HG03025 (cell line): ENCODE data around the gene AAK1.

Experiments used
- ATAC-seq: cut with Tn5 transposase; IDR thresholded peaks from one replicate; pipeline ENCODE4 v1.9.1; 2021; ENCODE audit warnings: mild to moderate bottlenecking, moderate library complexity; ENCODE audit not compliant: unreplicated experiment, low FRiP score

AAK1 gene

DNA sequence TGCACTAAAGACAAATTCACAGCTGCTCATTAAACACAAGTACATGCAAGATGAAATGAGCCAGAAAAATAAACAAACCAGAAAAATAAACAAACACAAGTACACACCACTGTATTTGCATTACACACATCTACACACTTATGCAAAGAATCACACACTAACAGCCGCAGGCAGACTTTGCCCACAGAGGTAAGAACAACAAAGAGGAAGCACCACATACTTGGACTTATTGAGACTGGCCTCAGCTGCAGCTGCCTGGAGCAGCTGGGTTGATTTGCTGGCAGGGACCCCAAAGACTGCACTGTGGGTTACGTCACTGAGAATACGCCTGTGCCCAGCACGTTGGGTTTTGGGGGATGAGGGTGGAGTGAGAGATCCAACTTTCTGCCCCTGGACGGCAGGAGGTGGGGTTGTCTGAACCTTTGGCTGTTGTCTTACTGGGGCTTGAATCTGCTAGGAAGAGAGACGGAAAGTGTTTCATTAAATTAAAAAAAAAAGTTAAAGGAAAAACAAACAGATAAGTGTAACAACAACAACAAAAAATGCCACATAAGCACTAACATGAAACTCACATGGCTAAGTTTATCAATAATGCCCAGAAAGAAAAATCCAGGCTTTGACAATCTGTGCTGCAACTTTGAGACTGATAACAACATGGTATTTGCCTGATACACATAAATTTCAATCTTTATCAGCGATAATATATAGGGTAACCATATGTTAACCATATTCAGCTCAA lies 134.4 kb downstream of the AAK1 start:
- no peak for ATAC-seq

DNA sequence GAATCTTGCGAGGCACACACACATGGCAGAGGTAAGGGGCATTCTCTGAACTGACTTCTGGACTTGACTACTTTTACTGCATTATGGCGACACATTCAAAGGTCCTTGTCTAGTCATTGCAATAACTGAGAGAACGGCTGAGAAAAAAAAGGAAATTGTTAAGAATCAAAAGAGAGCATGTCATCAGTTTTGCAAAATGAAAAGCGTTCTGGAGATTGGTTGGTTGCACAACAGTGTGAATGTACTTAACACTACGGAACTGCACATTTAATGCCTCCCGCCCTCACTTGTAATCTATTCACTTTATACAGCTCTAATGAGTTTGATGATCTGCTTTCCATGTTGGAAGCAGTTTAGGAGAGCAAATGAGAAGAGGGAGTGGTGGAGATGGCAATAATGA lies 137.8 kb downstream of the AAK1 start:
- ATAC-seq, result no peak

DNA sequence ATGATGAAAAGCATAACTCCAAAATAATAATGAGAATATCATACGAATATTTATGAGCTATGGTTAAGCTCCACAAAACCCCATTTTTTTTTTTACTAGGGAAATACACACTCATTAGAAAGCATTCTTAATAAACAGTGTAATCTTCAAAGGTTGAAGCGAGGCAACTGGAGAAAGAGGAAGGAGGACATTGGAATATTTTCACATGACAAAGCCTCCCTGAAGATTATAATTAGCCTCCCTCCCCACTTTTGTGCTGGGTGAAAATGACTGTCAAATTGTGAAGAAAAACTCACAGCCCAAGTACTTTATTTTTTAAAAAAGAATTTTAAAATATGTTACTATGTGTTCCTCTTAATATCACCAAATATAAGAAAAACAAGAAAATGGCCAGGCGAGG lies 142.2 kb downstream of the AAK1 start:
- no peak for ATAC-seq

DNA sequence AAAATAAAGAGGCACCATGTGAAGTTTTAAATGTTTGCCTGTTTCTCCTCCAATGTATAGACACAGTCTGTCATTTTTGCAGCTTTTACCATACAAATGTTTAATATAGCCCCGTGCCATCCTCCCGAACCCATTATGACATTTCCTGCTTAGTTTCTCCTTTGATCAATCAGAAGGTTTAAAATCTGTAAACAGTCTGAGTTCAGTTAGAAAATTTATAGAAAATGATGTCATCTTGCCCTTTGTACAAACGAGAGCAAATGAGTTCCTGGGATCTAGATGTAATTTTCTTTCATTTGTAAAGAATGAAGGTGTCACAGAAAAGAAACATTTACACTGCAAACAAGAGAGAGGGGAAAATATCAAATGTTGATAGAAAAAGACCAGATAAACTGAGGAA lies 143.6 kb downstream of the AAK1 start:
- ATAC-seq, result no peak

DNA sequence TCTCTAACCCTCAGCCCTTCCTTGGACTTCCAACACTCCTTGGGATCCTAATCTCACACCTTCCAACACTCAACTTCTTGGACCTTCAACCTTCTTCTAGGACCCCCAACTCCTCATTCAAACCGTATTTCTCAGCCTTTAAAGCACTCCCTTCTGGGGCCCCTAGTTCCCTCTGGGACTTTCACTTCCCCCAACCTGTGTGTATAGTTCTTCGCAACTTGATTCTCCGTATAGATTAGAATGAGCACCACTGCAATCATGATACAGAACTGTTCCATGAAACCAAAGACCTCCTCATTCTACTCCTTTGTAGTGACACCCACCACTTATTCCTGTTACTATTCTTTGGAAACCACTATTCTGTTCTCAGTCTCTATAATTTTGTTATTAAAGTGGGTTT lies 144.3 kb downstream of the AAK1 start:
- ATAC-seq, result no peak

DNA sequence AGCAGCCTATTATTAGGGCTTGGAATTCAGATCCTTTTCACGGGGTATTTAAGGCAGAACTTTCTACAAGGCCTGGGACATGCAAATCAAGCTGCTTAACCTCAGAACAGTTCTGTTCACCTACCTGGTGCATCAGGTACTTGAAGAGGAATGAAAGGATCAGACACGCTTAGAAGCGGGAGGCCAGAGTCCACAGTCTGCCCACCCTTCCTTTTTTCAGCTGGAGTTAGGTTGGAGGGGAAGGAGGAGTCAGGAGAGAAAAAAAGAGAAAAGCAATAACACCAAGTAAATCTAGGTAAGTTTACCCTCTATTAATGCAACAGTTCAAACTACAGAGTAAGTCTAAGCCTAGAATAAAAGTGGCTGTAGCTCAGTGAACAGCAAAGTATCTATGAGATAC lies 147.7 kb downstream of the AAK1 start:
- no peak for ATAC-seq

DNA sequence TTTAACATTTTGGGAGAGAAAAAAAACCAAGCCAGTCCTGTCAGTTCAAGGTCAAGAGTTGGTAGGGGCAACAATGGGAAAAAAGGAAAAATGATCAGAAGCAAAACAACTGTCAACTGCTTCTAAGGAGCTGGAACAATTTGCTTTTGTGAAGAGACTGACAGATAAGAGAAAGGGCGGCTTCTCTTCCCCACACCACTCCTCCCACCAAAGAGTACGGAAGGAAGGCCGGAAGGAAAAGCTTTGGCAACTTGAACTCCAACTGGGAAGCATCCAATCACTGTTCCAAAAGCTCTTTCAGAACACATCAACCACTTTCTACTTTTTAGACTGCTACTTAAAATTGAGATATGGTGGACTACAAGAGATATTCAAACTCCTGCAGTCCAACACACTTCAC lies 148.5 kb downstream of the AAK1 start:
- no peak for ATAC-seq

DNA sequence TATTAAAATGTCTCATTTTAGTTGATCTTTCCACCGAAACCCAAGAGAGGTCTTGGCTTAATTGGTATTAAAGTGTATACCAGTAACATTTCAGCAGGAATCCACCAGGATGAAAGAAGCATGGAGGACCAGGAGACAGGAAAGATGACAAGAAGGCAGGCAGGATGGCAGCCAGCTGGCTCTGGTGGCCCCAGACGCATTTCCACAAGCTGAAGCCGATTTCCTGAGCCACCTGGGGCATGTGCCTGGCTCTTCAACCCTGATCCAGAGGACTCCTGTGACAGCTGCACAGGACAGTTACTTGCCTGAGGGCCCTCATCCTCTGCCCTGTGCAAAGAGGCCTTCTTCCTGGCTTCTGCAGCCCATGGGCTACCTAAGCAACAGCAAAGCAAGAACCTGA lies 149.4 kb downstream of the AAK1 start:
- no peak for ATAC-seq

DNA sequence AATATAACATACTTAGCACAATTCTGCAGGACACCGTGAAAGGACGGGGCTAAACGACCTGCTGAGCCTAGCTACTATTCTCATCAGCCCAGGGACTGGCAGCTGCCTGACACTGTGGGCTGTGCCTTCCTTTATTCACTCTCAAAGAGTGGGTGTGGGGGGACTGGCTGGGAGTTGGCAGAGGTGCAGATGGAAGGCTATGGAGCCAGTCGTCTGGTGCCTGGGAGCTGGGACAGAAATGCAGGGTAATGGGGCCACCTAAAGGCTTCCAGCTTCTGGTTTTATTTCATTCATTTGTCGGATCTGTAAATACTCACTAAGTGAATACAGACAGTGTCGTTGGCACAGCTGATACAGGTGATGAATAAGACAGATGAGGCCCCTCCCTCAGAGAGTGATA lies 150.3 kb downstream of the AAK1 start:
- ATAC-seq, result no peak

DNA sequence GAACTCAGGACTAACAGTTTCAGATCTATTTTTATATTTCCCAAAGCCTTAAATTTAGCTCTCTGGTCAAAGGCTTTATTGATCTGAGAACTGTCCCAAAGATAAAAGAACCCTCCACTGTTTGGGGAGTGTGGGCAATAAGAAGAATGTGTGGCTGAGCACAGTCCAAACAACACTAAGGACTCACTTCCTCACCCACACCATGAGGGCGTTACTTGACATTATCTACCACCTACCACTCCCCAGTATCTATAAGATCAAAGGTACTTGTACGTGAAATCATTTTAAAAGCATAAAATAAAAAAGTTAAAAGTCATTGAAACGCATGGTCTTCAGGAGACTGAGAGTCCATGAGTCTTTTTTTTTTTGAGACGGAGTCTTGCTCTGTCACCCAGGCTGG lies 151.7 kb downstream of the AAK1 start:
- ATAC-seq, result no peak

DNA sequence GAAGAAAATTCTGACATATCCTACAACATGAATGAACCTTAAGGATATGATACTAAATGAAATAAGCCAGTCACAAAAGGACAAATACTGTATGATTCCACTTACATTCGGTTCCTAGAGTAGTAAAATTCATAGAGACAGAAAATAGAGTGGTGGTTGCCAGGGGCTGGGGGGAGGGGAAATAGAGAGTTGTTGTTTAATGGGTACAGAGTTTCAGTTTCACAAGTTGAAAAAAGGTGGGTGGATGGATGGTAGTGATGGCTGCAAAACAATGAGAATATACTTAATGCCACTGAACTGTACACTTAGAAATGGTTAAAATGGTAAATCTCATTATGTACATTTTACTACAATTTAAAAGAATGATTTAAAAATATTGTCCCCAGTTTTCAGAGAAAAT lies 153.1 kb downstream of the AAK1 start:
- ATAC-seq, result no peak

DNA sequence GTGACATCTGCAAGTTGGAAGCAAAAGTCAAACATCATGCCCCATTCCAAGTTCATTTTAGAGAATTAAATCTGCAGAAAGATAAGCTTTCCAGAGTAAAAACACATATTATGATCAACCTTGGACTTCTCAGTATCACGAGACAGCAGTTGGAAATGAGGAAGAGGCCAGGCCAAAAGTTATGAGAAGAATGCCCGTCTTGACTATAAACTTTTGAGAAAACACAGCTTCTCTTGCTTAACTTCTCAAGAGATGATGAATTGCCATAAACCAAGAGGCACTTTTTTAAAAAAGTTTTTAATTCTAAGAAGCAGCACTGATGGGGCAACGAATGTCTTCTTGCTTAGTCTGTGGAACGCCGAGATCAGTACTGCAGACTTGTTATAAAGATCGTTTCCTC lies 153.7 kb downstream of the AAK1 start:
- ATAC-seq, result no peak

DNA sequence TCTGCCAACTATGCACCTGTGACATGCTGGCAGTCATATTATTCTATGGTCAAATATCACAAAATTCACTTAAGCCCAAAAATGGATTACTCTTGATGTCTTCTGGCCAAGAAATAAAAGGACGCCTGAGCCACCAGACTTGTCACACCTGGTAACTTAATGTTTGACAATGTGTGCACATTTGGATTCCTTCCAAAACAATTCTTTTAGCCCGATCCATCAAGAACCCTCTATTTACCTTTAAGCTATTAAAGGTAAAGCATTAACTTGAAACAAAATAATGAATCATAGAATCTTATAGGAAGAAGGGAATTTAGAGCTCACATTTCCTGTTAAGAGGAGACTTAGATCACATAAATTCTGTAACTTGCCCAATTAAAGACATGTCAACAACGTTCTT lies 159.8 kb downstream of the AAK1 start:
- no peak for ATAC-seq

DNA sequence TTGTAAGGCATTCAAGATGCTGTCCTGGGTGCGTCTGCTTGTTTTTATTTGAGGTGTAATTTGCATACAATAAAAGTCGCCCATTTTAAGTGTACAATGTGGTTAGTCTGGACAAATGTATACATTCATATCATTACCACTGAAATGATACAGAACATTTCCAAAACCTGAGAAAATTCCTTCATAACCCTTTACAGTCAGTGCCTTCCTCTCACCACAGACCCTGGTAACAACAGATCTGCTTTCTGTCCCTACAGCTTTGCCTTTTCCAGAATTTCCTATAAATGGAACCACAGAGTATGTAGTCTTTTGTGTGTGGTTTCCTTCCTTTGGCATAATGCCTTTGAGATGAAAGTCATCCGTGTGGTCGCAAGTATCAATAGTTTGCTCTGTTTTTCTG lies 160.5 kb downstream of the AAK1 start:
- no peak for ATAC-seq

DNA sequence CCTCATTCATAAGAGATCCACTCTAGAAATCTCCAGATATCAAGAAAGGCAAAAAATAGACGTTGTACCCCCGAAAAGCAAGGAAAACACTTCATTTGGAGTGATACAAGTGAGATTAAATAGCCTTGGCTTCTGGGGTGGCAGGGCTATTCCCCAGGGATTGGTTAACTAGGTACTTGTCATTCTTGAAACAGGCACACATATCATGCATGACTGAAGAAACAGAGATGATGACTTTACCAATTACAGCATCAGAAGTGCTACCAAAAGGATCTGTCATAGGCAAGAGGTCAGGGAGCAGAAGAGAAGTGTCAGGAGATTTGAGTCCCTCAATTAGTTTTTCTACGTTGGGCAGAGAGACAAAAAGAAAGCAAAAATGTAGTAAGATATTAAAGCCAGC lies 161.1 kb downstream of the AAK1 start:
- ATAC-seq, result no peak

DNA sequence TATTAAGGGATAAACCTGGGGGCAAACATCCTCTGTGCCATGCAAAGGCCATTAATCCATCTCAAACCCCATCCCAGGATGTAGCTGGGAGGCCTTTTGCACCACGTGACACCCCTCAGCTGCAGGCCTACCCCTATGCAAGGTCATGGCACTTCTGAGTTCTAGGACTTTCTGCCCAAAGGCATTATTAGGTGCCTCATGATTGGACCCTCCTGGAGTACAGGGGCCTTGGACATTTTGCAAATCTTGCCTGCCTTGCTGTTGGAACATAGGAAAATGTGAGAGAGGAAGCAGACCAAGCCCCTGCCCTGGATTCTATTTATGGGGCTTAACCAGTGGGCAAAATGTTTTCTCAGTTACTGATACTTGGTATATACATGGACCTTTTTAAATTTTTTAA lies 162.1 kb downstream of the AAK1 start:
- ATAC-seq, result no peak

DNA sequence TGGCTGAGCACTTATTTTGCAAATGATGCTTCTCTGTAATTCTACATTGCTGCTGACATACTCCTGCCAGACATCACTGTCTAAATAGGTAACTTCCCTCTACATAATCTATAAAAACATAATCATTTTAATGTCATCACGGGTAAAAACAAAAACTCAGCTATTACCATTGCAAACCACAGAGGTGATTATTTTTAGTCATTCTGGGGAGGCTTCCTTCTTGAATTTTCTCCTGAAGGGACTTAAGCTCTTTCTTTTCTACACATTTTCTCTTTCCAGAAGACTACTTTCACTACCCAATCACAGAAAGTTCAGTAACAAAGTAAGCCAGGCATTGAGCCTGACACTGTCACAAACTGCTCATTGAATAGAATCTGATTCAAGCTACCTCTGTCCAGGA lies 165.9 kb downstream of the AAK1 start:
- no peak for ATAC-seq

DNA sequence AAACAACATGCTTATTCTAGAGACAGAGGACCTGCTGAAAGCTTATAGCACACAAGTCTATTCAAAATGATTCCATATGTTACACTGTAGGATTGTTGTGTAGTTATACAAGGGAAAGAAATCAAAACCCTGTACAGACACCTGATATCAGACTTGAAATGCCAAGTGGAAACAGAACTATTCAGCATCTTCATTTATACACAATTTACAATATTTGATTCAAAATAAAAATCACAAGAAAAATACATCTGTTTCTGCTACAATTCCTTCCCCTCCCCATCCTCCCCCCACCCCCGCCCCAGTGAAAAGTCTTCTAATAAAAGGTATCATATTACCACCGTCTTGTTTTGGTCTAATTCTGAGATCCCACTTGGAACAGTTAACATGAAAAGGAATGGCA lies 168.9 kb downstream of the AAK1 start:
- no peak for ATAC-seq

DNA sequence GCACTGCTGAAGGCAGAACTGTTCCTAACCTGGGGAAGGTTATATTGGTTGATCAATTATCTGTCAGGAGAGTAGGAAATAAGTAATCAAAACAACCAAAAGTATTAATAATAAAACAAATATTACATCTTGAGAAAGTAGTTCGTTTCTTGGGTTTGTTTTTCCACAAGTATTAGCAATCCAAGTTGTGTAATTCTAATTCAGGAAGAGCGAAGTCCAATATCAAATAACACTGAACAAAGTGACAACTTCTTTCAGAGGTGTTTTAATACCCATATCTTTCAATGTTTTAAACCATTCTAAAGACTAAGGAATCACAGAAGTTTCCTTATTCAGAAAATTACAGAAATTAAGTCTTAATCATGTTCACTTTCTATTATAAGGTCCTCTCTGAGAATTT lies 171.7 kb downstream of the AAK1 start:
- no peak for ATAC-seq

DNA sequence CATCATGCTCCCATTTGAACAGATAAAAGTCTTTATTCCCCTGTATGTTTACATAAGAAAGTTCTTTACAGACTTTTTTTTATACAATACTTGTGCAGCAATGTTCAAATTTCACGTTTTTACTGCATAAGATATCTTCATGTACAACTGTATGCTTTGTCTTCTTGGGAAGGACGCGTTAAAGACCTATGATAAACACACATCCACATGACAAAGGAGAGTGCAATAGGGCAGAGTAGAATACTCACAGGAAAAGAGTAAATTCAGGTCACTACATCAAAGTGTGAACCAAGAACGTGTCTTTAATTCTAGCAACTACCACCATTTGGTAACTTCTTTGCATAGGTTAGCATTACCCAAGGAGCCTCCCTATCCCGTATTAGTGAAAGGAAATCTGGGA lies 172.6 kb downstream of the AAK1 start:
- ATAC-seq, result no peak

DNA sequence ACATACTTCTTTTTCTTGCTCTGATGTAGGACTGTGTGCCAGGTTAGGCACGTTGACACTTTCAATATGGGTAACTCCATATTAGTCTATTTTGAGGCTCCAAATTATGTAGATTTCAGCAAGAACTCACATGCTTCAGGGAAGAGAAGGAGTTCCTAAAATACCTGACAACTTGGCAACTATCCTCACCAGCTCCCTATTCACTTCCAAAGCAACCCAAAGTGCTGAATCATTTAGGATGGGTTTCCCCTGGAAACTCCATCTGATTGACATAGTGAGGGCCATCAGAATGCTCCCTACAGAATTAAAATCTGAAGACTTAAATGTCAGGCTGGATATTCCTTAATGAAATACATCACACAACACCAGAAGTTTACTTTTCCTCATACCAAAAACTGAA lies 173.8 kb downstream of the AAK1 start:
- no peak for ATAC-seq

DNA sequence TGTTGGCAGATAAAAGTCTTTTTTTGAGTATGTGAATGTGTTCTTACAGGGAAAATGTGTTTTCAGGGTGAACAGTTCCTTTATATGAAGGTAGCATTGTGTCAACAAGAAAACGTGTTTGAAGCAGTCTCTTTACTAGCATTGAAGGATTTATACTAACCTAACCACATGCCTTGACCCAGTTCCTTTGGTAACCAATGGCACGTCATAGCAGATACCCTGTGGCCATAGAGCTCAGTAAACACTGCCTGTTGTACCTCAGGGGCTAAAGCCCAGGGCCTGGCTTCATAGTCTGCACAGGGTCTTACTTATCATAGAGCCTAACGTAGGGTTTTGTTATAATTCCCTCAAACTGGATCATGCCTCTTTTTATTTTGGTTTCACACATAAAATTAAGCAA lies 174.2 kb downstream of the AAK1 start:
- no peak for ATAC-seq

DNA sequence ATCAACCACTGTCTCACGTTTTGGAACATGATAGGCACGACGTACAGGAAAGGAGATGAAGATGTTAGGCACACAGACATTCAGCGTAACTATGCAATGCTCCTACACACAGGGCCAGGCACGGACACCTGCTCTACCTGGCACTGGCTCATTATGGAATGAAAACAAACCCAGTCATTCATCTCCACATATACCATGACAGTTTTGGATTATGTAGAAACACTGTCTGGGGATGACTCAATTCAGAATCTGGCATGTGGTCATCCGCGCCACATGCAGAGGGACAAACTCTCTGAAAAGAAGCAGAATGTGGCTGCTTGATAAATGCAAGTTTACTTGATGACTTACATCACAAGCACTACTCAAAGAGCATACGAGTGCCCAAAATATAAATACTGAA lies 176.8 kb downstream of the AAK1 start:
- no peak for ATAC-seq
